A673 (cell line): ENCODE measurements around the gene AURKA. TPM values are rescaled to one million over a fixed set of nuclear protein-coding genes. Genes with fewer than 3 reads are reported as not detected.

ENCODE experiments used
- BruUV-seq: library from RNA; stranded (reverse); fragments of 400-500 nt; replicated peaks from 2 replicates; lab custom pipeline; 2021; lab: Mats Ljungman, UMichigan
- CTCF ChIA-PET: fragments of 300-600 bp; sonication (Branson Sonifier 250); formaldehyde crosslinking; loops from one replicate; lab custom pipeline; 2022; ENCODE audit warnings: antibody characterized with exemption; lab: Charles Lee
- POLR2A ChIA-PET: fragments of 300-600 bp; sonication (Branson Sonifier 250); formaldehyde crosslinking; loops from one replicate; lab custom pipeline; 2022; ENCODE audit warnings: antibody characterized with exemption; ENCODE audit not compliant: low non-redundant PET; lab: Charles Lee
- DNase-seq: peaks from one replicate; pipeline ENCODE4 v3.0.0-alpha.2; 2015; ENCODE audit warnings: low spot score
- H3K27ac ChIP-seq: fragments of 200-600 bp; sonication (generic); 2 replicates; pipeline ENCODE4 v1.5.1; 2016; ENCODE audit warnings: mixed run types, low read depth, mild to moderate bottlenecking, mixed read lengths, antibody characterized with exemption, low read length; ENCODE audit not compliant: poor library complexity, severe bottlenecking
- H3K27me3 ChIP-seq: fragments of 200-600 bp; sonication (generic); replicated peaks from 2 replicates; pipeline ENCODE4 v1.6.1; 2017; ENCODE audit warnings: mixed run types, low read depth, mild to moderate bottlenecking, mixed read lengths, antibody characterized with exemption, low read length; ENCODE audit not compliant: insufficient read depth, poor library complexity
- H3K36me3 ChIP-seq: fragments of 200-600 bp; sonication (generic); 2 replicates; pipeline ENCODE4 v1.6.1; 2016; ENCODE audit warnings: mixed run types, mild to moderate bottlenecking, mixed read lengths, antibody characterized with exemption, low read length; ENCODE audit not compliant: insufficient read depth, poor library complexity, severe bottlenecking
- H3K4me1 ChIP-seq: fragments of 200-600 bp; sonication (generic); 2 replicates; pipeline ENCODE4 v1.6.1; 2017; ENCODE audit warnings: mixed run types, mild to moderate bottlenecking, mixed read lengths, antibody characterized with exemption, low read length; ENCODE audit not compliant: insufficient read depth, poor library complexity, severe bottlenecking
- H3K4me3 ChIP-seq: fragments of 200-600 bp; sonication (generic); 2 replicates; pipeline ENCODE4 v1.5.1; 2016; ENCODE audit warnings: low read depth, mixed run types, mild to moderate bottlenecking, mixed read lengths, low read length; ENCODE audit not compliant: poor library complexity, severe bottlenecking
- H3K9me3 ChIP-seq: fragments of 200-600 bp; sonication (generic); 2 replicates; pipeline ENCODE4 v1.6.1; 2016; ENCODE audit warnings: mixed run types, low read depth, mild to moderate bottlenecking, mixed read lengths, antibody characterized with exemption, low read length; ENCODE audit not compliant: poor library complexity, severe bottlenecking
- EZH2 ChIP-seq: fragments of 200-600 bp; sonication (generic); IDR thresholded peaks from 2 replicates; pipeline ENCODE4 v1.6.1; 2017; ENCODE audit warnings: borderline replicate concordance, low read depth, mild to moderate bottlenecking, mixed read lengths, antibody characterized with exemption, low read length; ENCODE audit not compliant: poor library complexity, severe bottlenecking
- intact Hi-C: fragments of 100-400 bp; cut with micrococcal nuclease; formaldehyde crosslinking; loops from one replicate; pipeline ENCODE4 v1.10.0; 2022; ENCODE audit not compliant: unreplicated experiment
- total RNA-seq: library from RNA; stranded (reverse); gene quantifications from 2 replicates; pipeline ENCODE4 v1.2.3, GENCODE V29; 2021
- TF ChIP-seq, protein P1 (sequence below): fragments of 300-800, 200-600 bp; sonication (generic); conservative IDR thresholded peaks from 2 replicates; pipeline ENCODE4 v1.5.1; 2017; ENCODE audit warnings: low read depth, mild to moderate bottlenecking, antibody characterized with exemption, low read length, moderate library complexity, mixed read lengths

AURKA gene
- total RNA-seq, 1 experiment from 2014 or later: 105 TPM

DNA sequence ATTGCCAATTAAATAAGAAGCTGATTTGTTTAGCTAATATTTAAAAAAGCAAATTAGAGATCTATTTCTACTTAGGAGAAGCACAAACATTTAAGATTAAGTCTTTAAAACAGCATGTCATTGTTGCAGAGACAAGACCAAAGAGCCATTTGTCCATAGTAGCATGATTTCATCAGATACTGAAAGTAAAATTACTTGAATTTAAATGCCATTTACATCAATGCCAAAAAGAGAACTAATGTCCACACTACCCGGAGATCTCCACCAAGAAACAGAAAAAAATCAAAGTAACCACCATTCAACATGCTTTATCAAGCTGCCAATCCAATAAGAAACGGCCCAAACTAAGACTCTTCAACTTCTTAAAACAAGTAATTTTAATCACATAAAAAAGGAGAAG is 15.7 kb downstream of the AURKA start:
- no peak for DNase-seq
- H3K4me1 ChIP-seq: no peaks in the 10 kb centered on the region
- intact Hi-C loops: no loop called here
- H3K4me3 ChIP-seq: no peak overlapping the region
- H3K9me3 ChIP-seq: no peaks in the 10 kb centered on the region
- no peaks in the 10 kb centered on the region for H3K27me3 ChIP-seq
- H3K27ac ChIP-seq: no peak overlapping the region
- no TSS peak for BruUV-seq
- POLR2A ChIA-PET: interaction anchor here (0.6 kb wide), 1 partner anchor 12 kb away, joined by 4 read pairs; no protein-coding TSS in a partner anchor
- CTCF ChIA-PET: no interaction called here
- no peak for TF ChIP-seq EZH2
- TF ChIP-seq, protein P1, sequence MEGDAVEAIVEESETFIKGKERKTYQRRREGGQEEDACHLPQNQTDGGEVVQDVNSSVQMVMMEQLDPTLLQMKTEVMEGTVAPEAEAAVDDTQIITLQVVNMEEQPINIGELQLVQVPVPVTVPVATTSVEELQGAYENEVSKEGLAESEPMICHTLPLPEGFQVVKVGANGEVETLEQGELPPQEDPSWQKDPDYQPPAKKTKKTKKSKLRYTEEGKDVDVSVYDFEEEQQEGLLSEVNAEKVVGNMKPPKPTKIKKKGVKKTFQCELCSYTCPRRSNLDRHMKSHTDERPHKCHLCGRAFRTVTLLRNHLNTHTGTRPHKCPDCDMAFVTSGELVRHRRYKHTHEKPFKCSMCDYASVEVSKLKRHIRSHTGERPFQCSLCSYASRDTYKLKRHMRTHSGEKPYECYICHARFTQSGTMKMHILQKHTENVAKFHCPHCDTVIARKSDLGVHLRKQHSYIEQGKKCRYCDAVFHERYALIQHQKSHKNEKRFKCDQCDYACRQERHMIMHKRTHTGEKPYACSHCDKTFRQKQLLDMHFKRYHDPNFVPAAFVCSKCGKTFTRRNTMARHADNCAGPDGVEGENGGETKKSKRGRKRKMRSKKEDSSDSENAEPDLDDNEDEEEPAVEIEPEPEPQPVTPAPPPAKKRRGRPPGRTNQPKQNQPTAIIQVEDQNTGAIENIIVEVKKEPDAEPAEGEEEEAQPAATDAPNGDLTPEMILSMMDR: no peak
- H3K36me3 ChIP-seq: peaks cover 91% of the 10 kb centered on the region

- peak; percentile 41 for DNase-seq
- no peaks in the 10 kb centered on the region for H3K9me3 ChIP-seq
- H3K4me3 ChIP-seq: no peak overlapping the region
- no peaks in the 10 kb centered on the region for H3K27me3 ChIP-seq
- intact Hi-C loops: no loop called here
- ChIA-PET POLR2A (no interaction called here), CTCF (interaction anchor here (0.7 kb wide), 1 partner anchor 16 kb away, joined by 3 read pairs; no protein-coding TSS in a partner anchor)
- H3K27ac ChIP-seq: no peak overlapping the region
- no TSS peak for BruUV-seq
- H3K36me3 ChIP-seq: peaks cover 90% of the 10 kb centered on the region
- TF ChIP-seq, protein P1: no peak
- TF ChIP-seq EZH2: no peak
- H3K4me1 ChIP-seq: no peaks in the 10 kb centered on the region
These were observed 18.1 kb downstream of the AURKA start for GRCh38 chr20:56373942-56374341.

DNA sequence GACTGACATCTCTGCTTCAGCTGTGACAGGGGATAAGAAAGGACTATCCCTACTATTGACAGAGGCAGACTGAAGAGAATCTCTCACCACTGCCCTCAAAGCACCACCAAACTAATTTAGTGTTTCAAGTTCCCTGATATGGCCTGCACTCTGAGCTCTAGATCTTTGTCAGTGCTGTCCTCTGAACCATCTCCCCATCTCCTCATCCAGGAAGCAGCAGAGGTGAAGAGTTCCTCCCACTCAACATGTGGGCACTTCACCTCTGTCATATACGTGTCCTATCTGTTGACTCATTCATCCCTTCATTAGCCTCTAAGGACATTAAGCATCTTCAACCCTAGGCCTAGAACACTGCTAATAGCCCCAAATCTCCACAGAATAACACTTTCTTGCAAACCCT is 19.2 kb downstream of the AURKA start:
- ChIA-PET POLR2A (no interaction called here), CTCF (no interaction called here)
- Histone ChIP-seq H3K9me3 (no peaks in the 10 kb centered on the region), H3K4me3 (no peak overlapping the region), H3K4me1 (no peaks in the 10 kb centered on the region), H3K27me3 (no peaks in the 10 kb centered on the region), H3K36me3 (peaks cover 85% of the 10 kb centered on the region), H3K27ac (no peak overlapping the region)
- TF ChIP-seq, protein P1: no peak
- no peak for TF ChIP-seq EZH2
- BruUV-seq: no TSS peak
- DNase-seq: no peak
- intact Hi-C loops: no loop called here
